K562 (cell line): ENCODE measurements around the gene PIP5KL1. TPM values are rescaled to one million over a fixed set of nuclear protein-coding genes. Genes with fewer than 3 reads are reported as not detected.

Source experiments
- ATAC-seq: fragments of 200-7000 bp; cut with Tn5 transposase; 3 replicates; pipeline ENCODE4 v1.9.1; 2020; ENCODE audit warnings: moderate library complexity
- BruUV-seq: library from RNA; stranded (reverse); fragments of 400-500 nt; replicated peaks from 2 replicates; lab custom pipeline; 2021; lab: Mats Ljungman, UMichigan
- CTCF ChIA-PET: fragments of 300-600 bp; formaldehyde crosslinking; extraction: SDS; loops from one replicate; lab custom pipeline; 2021; ENCODE audit warnings: low intra/inter-chr PET ratio; lab: Yijun Ruan, JAX
- POLR2A ChIA-PET: fragments of 300-600, 350-650 bp; sonication (Branson Sonifier 250); formaldehyde crosslinking; extraction: SDS; loops from one replicate; lab custom pipeline; 2021; ENCODE audit warnings: antibody characterized with exemption, inconsistent platforms; lab: Yijun Ruan, JAX
- DNase-seq, 4 experiments: peaks; one replicate each; pipeline versions ENCODE4 v3.0.0 to v3.0.0-alpha.2; 2011 to 2018; ENCODE audit warnings: low spot score in 3 of 4, mixed read lengths in 3 of 4; ENCODE audit errors: extremely low read depth in 1 of 4
- FAIRE-seq: peaks from 2 replicates; lab custom pipeline; 2011; peaks lifted over from hg19 to GRCh38; lab: Jason Lieb, UNC
- H2AFZ ChIP-seq: 2 replicates; pipeline ENCODE4 v1.6.0; 2011; ENCODE audit warnings: low read depth, low read length, control low read depth, inconsistent platforms
- H3K27ac ChIP-seq: fragments of 200-600 bp; 3 replicates; pipeline ENCODE4 v1.8.0; 2011; ENCODE audit warnings: low read depth, mild to moderate bottlenecking, control low read depth, inconsistent platforms, low read length, moderate library complexity, mixed read lengths; ENCODE audit errors: extremely low read depth
- H3K27me3 ChIP-seq, 2 experiments: fragments of 300-600 bp in 1 of 2; 2 replicates in 1 of 2; 3 replicates in 1 of 2; pipeline versions ENCODE4 v1.6.0 to v1.8.0; 2011; ENCODE audit warnings: inconsistent platforms in 2 of 2, low read length in 2 of 2, mild to moderate bottlenecking in 1 of 2, mixed read lengths in 1 of 2, moderate library complexity in 1 of 2; ENCODE audit not compliant: control insufficient read depth in 2 of 2, insufficient read depth in 2 of 2
- H3K36me3 ChIP-seq: fragments of 300-600 bp; 3 replicates; pipeline ENCODE4 v1.8.0; 2011; ENCODE audit warnings: mild to moderate bottlenecking, low read length, inconsistent platforms; ENCODE audit not compliant: control insufficient read depth, insufficient read depth
- H3K4me1 ChIP-seq, 2 experiments: fragments of 200-600 bp in 1 of 2; replicated peaks in 1 of 2; 2 replicates in 1 of 2; 3 replicates in 1 of 2; pipeline versions ENCODE4 v1.5.1 to v1.8.0; 2011; ENCODE audit warnings: inconsistent platforms in 2 of 2, low read length in 2 of 2, mild to moderate bottlenecking in 1 of 2, mixed read lengths in 1 of 2, moderate library complexity in 1 of 2; ENCODE audit not compliant: control insufficient read depth in 2 of 2, insufficient read depth in 2 of 2
- H3K4me2 ChIP-seq: 2 replicates; pipeline ENCODE4 v1.6.1; 2011; ENCODE audit warnings: low read length, control low read depth, inconsistent platforms, mixed read lengths; ENCODE audit not compliant: insufficient read depth
- H3K4me3 ChIP-seq: fragments of 200-600 bp; sonication (generic), shearing (Covaris generic); 2 replicates; pipeline ENCODE4 v1.5.1; 2016; ENCODE audit warnings: control low read depth, inconsistent platforms
- H3K79me2 ChIP-seq: fragments of 200-600 bp; 3 replicates; pipeline ENCODE4 v1.8.0; 2011; ENCODE audit warnings: low read length, inconsistent platforms; ENCODE audit not compliant: control insufficient read depth, insufficient read depth
- H3K9ac ChIP-seq, 2 experiments: 2 replicates each; pipeline versions ENCODE4 v1.6.0 to v1.6.1; 2011; ENCODE audit warnings: low read depth in 2 of 2, low read length in 2 of 2, control low read depth in 1 of 2, inconsistent platforms in 1 of 2, mild to moderate bottlenecking in 1 of 2, mixed read lengths in 1 of 2; ENCODE audit not compliant: insufficient read depth in 1 of 2
- H3K9me1 ChIP-seq: one replicate; pipeline ENCODE4 v1.6.0; 2011; ENCODE audit warnings: inconsistent platforms, mild to moderate bottlenecking, low read length, moderate library complexity; ENCODE audit not compliant: control insufficient read depth, insufficient read depth
- H3K9me3 ChIP-seq: replicated peaks from 2 replicates; pipeline ENCODE4 v1.5.1; 2011; ENCODE audit warnings: low read depth, low read length, inconsistent platforms; ENCODE audit not compliant: control insufficient read depth, insufficient read depth
- H4K20me1 ChIP-seq: replicated peaks from 2 replicates; pipeline ENCODE4 v1.6.1; 2011; ENCODE audit warnings: low read length, inconsistent platforms, mixed read lengths; ENCODE audit not compliant: control insufficient read depth, insufficient read depth
- BRF1 ChIP-seq: IDR thresholded peaks from 3 replicates; pipeline ENCODE4 v1.6.1; 2011; ENCODE audit warnings: borderline replicate concordance, mild to moderate bottlenecking; ENCODE audit not compliant: insufficient read length; ENCODE audit errors: extremely low read depth
- ELF4 ChIP-seq: fragments of 450-650 bp; formaldehyde crosslinking; IDR thresholded peaks from 2 replicates; pipeline ENCODE4 v1.4.0; 2022; ENCODE audit warnings: missing genetic modification characterization
- HMG20A ChIP-seq: fragments of 450-650 bp; formaldehyde crosslinking; conservative IDR thresholded peaks from 2 replicates; pipeline ENCODE4 v1.4.0; 2020; ENCODE audit warnings: mild to moderate bottlenecking, mixed read lengths
- KDM4B ChIP-seq, 2 experiments: fragments of 450-650 bp in 1 of 2; sonication (generic) in 1 of 2; IDR thresholded peaks; 2 replicates each; pipeline ENCODE4 v1.6.1; 2016 to 2017; ENCODE audit warnings: borderline replicate concordance in 2 of 2, antibody characterized with exemption in 1 of 2, low read depth in 1 of 2, mild to moderate bottlenecking in 1 of 2
- PHF8 ChIP-seq: fragments of 200-600 bp; sonication (generic); IDR thresholded peaks from 2 replicates; pipeline ENCODE4 v1.6.1; 2012; ENCODE audit warnings: mixed run types, mild to moderate bottlenecking, inconsistent platforms, low read length, moderate library complexity, borderline replicate concordance
- RNF2 ChIP-seq: sonication (generic); IDR thresholded peaks from 2 replicates; pipeline ENCODE4 v1.6.1; 2016
- SRSF7 ChIP-seq: fragments of 200-400 bp; formaldehyde crosslinking; optimal IDR thresholded peaks from 2 replicates; pipeline ENCODE3; 2017; ENCODE audit warnings: mild to moderate bottlenecking, low read depth, low read length
- TCFL5 ChIP-seq: fragments of 250-450 bp; sonication (Bioruptor Pico); conservative IDR thresholded peaks from 2 replicates; pipeline ENCODE4 v1.6.1; 2021; ENCODE audit warnings: mild to moderate bottlenecking, moderate library complexity, matching md5 sums
- TRIM28 ChIP-seq: fragments of 450-650 bp; IDR thresholded peaks from 2 replicates; pipeline ENCODE4 v1.6.1; 2017
- ZNF232 ChIP-seq: sonication (generic); formaldehyde crosslinking; IDR thresholded peaks from 2 replicates; pipeline ENCODE4 v1.8.0; 2022; ENCODE audit warnings: mild to moderate bottlenecking, missing genetic modification reagents
- ZNF274 ChIP-seq: IDR thresholded peaks from 2 replicates; pipeline ENCODE4 v1.6.1; 2011; ENCODE audit warnings: low read depth, mild to moderate bottlenecking, low read length, moderate library complexity, borderline replicate concordance
- ZNF507 ChIP-seq: conservative IDR thresholded peaks from 2 replicates; pipeline ENCODE4 v1.6.1; 2017; ENCODE audit warnings: missing genetic modification characterization, missing compliant biosample characterization
- ZNF583 ChIP-seq: fragments of 250-450 bp; sonication (Bioruptor Pico); IDR thresholded peaks from 2 replicates; pipeline ENCODE4 v1.4.0; 2020
- ZNF589 ChIP-seq: fragments of 200-800 bp; sonication (Bioruptor generic); IDR thresholded peaks from 2 replicates; pipeline ENCODE4 v1.6.1; 2016; ENCODE audit warnings: low read depth, missing genetic modification characterization, missing compliant biosample characterization
- ZNF639 ChIP-seq, 2 experiments: fragments of 200-800 bp in 1 of 2; sonication (Bioruptor generic) in 1 of 2; sonication (generic) in 1 of 2; formaldehyde crosslinking in 1 of 2; IDR thresholded peaks in 1 of 2; conservative IDR thresholded peaks in 1 of 2; 2 replicates each; pipeline versions ENCODE4 v1.5.0 to v1.6.1; 2016 to 2020; ENCODE audit warnings: missing compliant biosample characterization in 1 of 2, missing genetic modification characterization in 1 of 2, missing genetic modification reagents in 1 of 2
- WGBS: fragments of 100-300 bp; shearing (Covaris generic); methylation state at CpG from one replicate; pipeline ENCODE4 v1.1.6; 2016; ENCODE audit warnings: low coverage, mixed read lengths; ENCODE audit not compliant: insufficient coverage; ENCODE audit errors: missing lambda C conversion rate; 5-methylcytosine and 5-hydroxymethylcytosine counted together
- in situ Hi-C: fragments of 300-500 bp; cut with MboI; formaldehyde crosslinking; loops from 4 replicates; pipeline ENCODE4 v1.15.0; 2018; ENCODE audit warnings: inconsistent platforms, mixed read lengths
- intact Hi-C: fragments of 100-400 bp; cut with micrococcal nuclease; formaldehyde crosslinking; loops from 2 replicates; pipeline ENCODE4 v1.14.2; 2022
- polyA plus RNA-seq, 8 experiments: library from polyadenylated mRNA; depleted of rRNA in 4 of 8; stranded (reverse) in 5 of 8; unstranded in 3 of 8; fragments of >200 nt; fragmentation: Nextera tagmentation in 2 of 8; fragmentation: Illumina TruSeq in 1 of 8; extraction: Ambion mirVana in 2 of 8; extraction: Trizol in 1 of 8; gene quantifications; 2 replicates each; pipeline versions ENCODE4 v1.2.1 to v1.2.3, GENCODE V29; 2011 to 2014; ENCODE audit warnings: inconsistent platforms in 1 of 8, missing spikeins in 1 of 8
- total RNA-seq, 7 experiments: library from RNA; depleted of rRNA in 6 of 7; stranded (reverse); fragments of >200 nt in 6 of 7; fragmentation: Illumina TruSeq in 2 of 7; extraction: Trizol in 2 of 7; gene quantifications; 2 replicates each; pipeline versions ENCODE4 v1.2.1 to v1.2.3, GENCODE V29; 2011 to 2021; ENCODE audit warnings: low replicate concordance in 1 of 7
- TF ChIP-seq, protein P1 (sequence below): fragments of 450-650 bp; conservative IDR thresholded peaks from 2 replicates; pipeline ENCODE4 v1.6.1; 2016; ENCODE audit warnings: missing genetic modification characterization, low read depth, mild to moderate bottlenecking, control low read depth, missing compliant biosample characterization

Gene PIP5KL1
- total and polyA plus RNA-seq, 9 of the 15 experiments (the other 6 are each of a cell fraction or from before 2014, with no cell fraction given): 0.18 to 4.8 (median 1.2) TPM

DNA sequence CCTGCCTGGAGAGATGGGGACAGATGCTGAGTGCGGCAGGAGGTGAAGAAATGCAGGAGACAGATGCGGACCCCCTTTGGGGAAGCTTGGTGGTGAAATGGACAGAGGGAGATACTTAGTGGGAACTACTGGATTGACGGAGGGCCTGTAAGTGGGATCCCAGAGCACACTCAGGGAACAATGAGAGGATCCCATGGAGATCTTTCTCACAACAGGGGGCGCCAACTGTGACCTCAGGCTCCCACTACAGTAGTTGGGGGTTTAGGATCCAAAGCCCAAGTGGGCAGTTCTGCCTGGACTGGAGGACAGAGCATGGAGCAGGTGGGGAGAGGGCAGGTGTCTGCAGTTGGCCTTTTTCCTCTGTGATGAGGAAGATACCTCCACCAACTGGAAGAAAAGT lies 3.7 kb upstream of the PIP5KL1 start (continued):
- TF ChIP-seq KDM4B (IDR thresholded peaks at IDR 0.05; ENCODE audit: borderline replicate concordance in 2 of 2, low read depth in 1 of 2) (no peak), TRIM28 (no peak), PHF8 (no peak)
- TF ChIP-seq, all 486 proteins: peak for 4

GRCh38 chr9:127931092-127931881 lies 710 bp upstream of the PIP5KL1 start:
- H3K36me3 ChIP-seq: peaks cover 23% of the 10 kb centered on the region; the same call in 2 of the 3 replicates
- H4K20me1 ChIP-seq: peaks cover 11% of the 10 kb centered on the region; the same call in 1 of the 2 replicates
- H3K4me2 ChIP-seq: peak overlapping the region; percentile 73
- intact Hi-C loops: no loop called here
- peaks cover 3% of the 10 kb centered on the region for H3K9me1 ChIP-seq
- no peaks in the 10 kb centered on the region for H3K9me3 ChIP-seq
- DNase-seq: peak; percentile 45 to 72 (median 58)
- H3K4me1 ChIP-seq: peaks cover 57 to 87% of the 10 kb centered on the region in 2 experiments
- CTCF ChIA-PET: no interaction called here
- WGBS: 9% methylated on average over 18 of the region's 18 CpGs
- FAIRE-seq: peak; percentile 73
- H3K27ac ChIP-seq: peak overlapping the region; percentile 85
- H3K79me2 ChIP-seq: peaks cover 27% of the 10 kb centered on the region
- in situ Hi-C loops: no loop called here
- ATAC-seq: peak; percentile 26
- no TSS peak for BruUV-seq
- peak overlapping the region; percentile 65 to 88 for H3K9ac ChIP-seq
- no peaks in the 10 kb centered on the region for H3K27me3 ChIP-seq
- POLR2A ChIA-PET: interaction anchor here (0.6 to 1.7 kb wide), 6 partner anchors 12 to 285 kb away, joined by 3 to 4 read pairs (median 4); no protein-coding TSS in a partner anchor
- H3K4me3 ChIP-seq: peak overlapping the region; percentile 55
- H2AFZ ChIP-seq: peak overlapping the region; percentile 42
- TF ChIP-seq ZNF507 (tag): no peak
- TF ChIP-seq ZNF589: no peak
- TF ChIP-seq RNF2: 0 out of 2 replicates have a peak, but pooled peaks have one; percentile 39
- TF ChIP-seq ELF4: peak; percentile 78
- no peak for TF ChIP-seq ZNF583 (CRISPR knock-in tag)
- TF ChIP-seq, protein P1, sequence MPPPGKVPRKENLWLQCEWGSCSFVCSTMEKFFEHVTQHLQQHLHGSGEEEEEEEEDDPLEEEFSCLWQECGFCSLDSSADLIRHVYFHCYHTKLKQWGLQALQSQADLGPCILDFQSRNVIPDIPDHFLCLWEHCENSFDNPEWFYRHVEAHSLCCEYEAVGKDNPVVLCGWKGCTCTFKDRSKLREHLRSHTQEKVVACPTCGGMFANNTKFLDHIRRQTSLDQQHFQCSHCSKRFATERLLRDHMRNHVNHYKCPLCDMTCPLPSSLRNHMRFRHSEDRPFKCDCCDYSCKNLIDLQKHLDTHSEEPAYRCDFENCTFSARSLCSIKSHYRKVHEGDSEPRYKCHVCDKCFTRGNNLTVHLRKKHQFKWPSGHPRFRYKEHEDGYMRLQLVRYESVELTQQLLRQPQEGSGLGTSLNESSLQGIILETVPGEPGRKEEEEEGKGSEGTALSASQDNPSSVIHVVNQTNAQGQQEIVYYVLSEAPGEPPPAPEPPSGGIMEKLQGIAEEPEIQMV: no peak
- TF ChIP-seq HMG20A (CRISPR knock-in tag): no peak
- TF ChIP-seq ZNF274: no peak
- TF ChIP-seq TCFL5 (CRISPR knock-in tag): no peak
- TF ChIP-seq BRF1: no peak
- no peak for TF ChIP-seq ZNF639 (CRISPR knock-in tag; conservative IDR thresholded peaks at IDR 0.05 in 1 of 2, IDR thresholded peaks at IDR 0.05 in 1 of 2)
- no peak for TF ChIP-seq ZNF232 (CRISPR knock-in tag)
- TF ChIP-seq SRSF7: no peak
